Neural cell (in vitro differentiated cells): Measurements from ENCODE around the gene KRT3. TPM values are rescaled to one million over a fixed set of nuclear protein-coding genes. Genes with fewer than 3 reads are reported as not detected.

ENCODE experiments used
- H2AFZ ChIP-seq: fragments of 200-600, 300-800 bp; sonication (generic), shearing (Covaris generic); 2 replicates; pipeline ENCODE4 v1.6.0; 2014; ENCODE audit warnings: low read depth, mild to moderate bottlenecking, antibody characterized with exemption, low read length, moderate library complexity
- H3F3A ChIP-seq: fragments of 200-600 bp; shearing (Covaris generic); 2 replicates; pipeline ENCODE4 v1.6.1; 2016; ENCODE audit warnings: mild to moderate bottlenecking, moderate library complexity, mixed read lengths, antibody characterized with exemption, low read length; ENCODE audit not compliant: insufficient read depth, poor library complexity, severe bottlenecking
- H3K27ac ChIP-seq: fragments of 200-600, 300-800 bp; sonication (generic), shearing (Covaris generic); 2 replicates; pipeline ENCODE4 v1.5.1; 2014; ENCODE audit warnings: mild to moderate bottlenecking, low read length, moderate library complexity
- H3K27me3 ChIP-seq: fragments of 300-800, 200-600 bp; sonication (generic), shearing (Covaris generic); 2 replicates; pipeline ENCODE4 v1.6.0; 2014; ENCODE audit warnings: mild to moderate bottlenecking, low read depth, low read length, moderate library complexity; ENCODE audit not compliant: insufficient read depth
- H3K36me3 ChIP-seq: fragments of 300-800, 200-600 bp; sonication (generic), shearing (Covaris generic); 2 replicates; pipeline ENCODE4 v1.5.1; 2014; ENCODE audit warnings: mild to moderate bottlenecking, antibody characterized with exemption, low read length, moderate library complexity; ENCODE audit not compliant: insufficient read depth
- H3K4me2 ChIP-seq: fragments of 300-800, 200-600 bp; sonication (generic), shearing (Covaris generic); 2 replicates; pipeline ENCODE4 v1.6.0; 2014; ENCODE audit warnings: mild to moderate bottlenecking, low read length
- H3K4me3 ChIP-seq: fragments of 300-800, 200-600 bp; sonication (generic), shearing (Covaris generic); 2 replicates; pipeline ENCODE4 v1.5.1; 2014; ENCODE audit warnings: mild to moderate bottlenecking, low read length, moderate library complexity
- H3K79me2 ChIP-seq: fragments of 200-600 bp; shearing (Covaris generic); replicated peaks from 2 replicates; pipeline ENCODE4 v1.6.0; 2014; ENCODE audit warnings: mild to moderate bottlenecking, low read length, moderate library complexity; ENCODE audit not compliant: insufficient read depth
- H3K9ac ChIP-seq: fragments of 300-800, 200-600 bp; sonication (generic), shearing (Covaris generic); 2 replicates; pipeline ENCODE4 v1.6.1; 2016; ENCODE audit warnings: mild to moderate bottlenecking, low read length, mixed read lengths
- H3K9me2 ChIP-seq: fragments of 200-600 bp; shearing (Covaris generic); 2 replicates; pipeline ENCODE4 v1.6.1; 2016; ENCODE audit warnings: mild to moderate bottlenecking, low read length, mixed read lengths; ENCODE audit not compliant: insufficient read depth
- H3K9me3 ChIP-seq: fragments of 200-600, 300-800 bp; sonication (generic), shearing (Covaris generic); 2 replicates; pipeline ENCODE4 v1.6.1; 2016; ENCODE audit warnings: mild to moderate bottlenecking, mixed run types, low read length, moderate library complexity, mixed read lengths
- H4K20me1 ChIP-seq: fragments of 200-600 bp; shearing (Covaris generic); 2 replicates; pipeline ENCODE4 v1.6.1; 2016; ENCODE audit warnings: mild to moderate bottlenecking, mixed run types; ENCODE audit not compliant: insufficient read depth
- CTCF ChIP-seq: fragments of 450-650 bp; IDR thresholded peaks from 2 replicates; pipeline ENCODE4 v1.5.1; 2014; ENCODE audit warnings: antibody characterized with exemption, mild to moderate bottlenecking, moderate library complexity; ENCODE audit not compliant: poor library complexity, severe bottlenecking
- EP300 ChIP-seq: fragments of 450-650 bp; conservative IDR thresholded peaks from 2 replicates; pipeline ENCODE4 v1.6.1; 2014; ENCODE audit warnings: antibody characterized with exemption, mild to moderate bottlenecking, moderate library complexity; ENCODE audit not compliant: poor library complexity, severe bottlenecking
- EZH2 ChIP-seq: fragments of 200-600, 300-800 bp; shearing (Covaris generic), sonication (generic); IDR thresholded peaks from 2 replicates; pipeline ENCODE4 v1.6.1; 2014; ENCODE audit warnings: antibody characterized with exemption, low read length, borderline replicate concordance, mild to moderate bottlenecking; ENCODE audit not compliant: insufficient read depth, poor library complexity, severe bottlenecking
- MXI1 ChIP-seq: fragments of 450-650 bp; conservative IDR thresholded peaks from 2 replicates; pipeline ENCODE4 v1.6.1; 2014; ENCODE audit warnings: antibody characterized with exemption, mild to moderate bottlenecking; ENCODE audit not compliant: poor library complexity, severe bottlenecking
- RAD21 ChIP-seq: fragments of 450-650 bp; conservative IDR thresholded peaks from 2 replicates; pipeline ENCODE4 v1.6.1; 2014; ENCODE audit warnings: antibody characterized with exemption, mild to moderate bottlenecking, moderate library complexity
- REST ChIP-seq: IDR thresholded peaks from 2 replicates; pipeline ENCODE4 v1.6.1; 2012; ENCODE audit warnings: borderline replicate concordance
- SMC3 ChIP-seq: fragments of 450-650 bp; conservative IDR thresholded peaks from 2 replicates; pipeline ENCODE4 v1.6.1; 2014; ENCODE audit warnings: antibody characterized with exemption, mild to moderate bottlenecking, moderate library complexity; ENCODE audit not compliant: poor library complexity
- TAF1 ChIP-seq: IDR thresholded peaks from 2 replicates; pipeline ENCODE4 v1.6.1; 2012; ENCODE audit warnings: low read depth
- polyA plus RNA-seq: library from polyadenylated mRNA; depleted of rRNA; stranded (reverse); fragments of >200 nt; gene quantifications from 2 replicates; pipeline ENCODE4 v1.2.3, GENCODE V29; 2014

Gene KRT3
- polyA plus RNA-seq, 1 donor from 2014 or later = not detected

GRCh38 chr12:52745554-52745953 lies 50.4 kb downstream of the KRT3 start:
- H3F3A ChIP-seq = no peaks in the 10 kb centered on the region
- no peak overlapping the region for H3K27ac ChIP-seq
- H3K36me3 ChIP-seq = no peaks in the 10 kb centered on the region
- peaks cover 23% of the 10 kb centered on the region for H3K27me3 ChIP-seq
- no peaks in the 10 kb centered on the region for H3K9me2 ChIP-seq
- H2AFZ ChIP-seq = no peak overlapping the region
- no peaks in the 10 kb centered on the region for H3K9me3 ChIP-seq
- TF ChIP-seq RAD21 = no peak
- no peak for TF ChIP-seq EZH2
- no peak for TF ChIP-seq MXI1
- no peak for TF ChIP-seq SMC3
- TF ChIP-seq TAF1 = no peak
- TF ChIP-seq EP300 = no peak
- no peak for TF ChIP-seq REST
- no peaks in the 10 kb centered on the region for H4K20me1 ChIP-seq
- H3K4me2 ChIP-seq = no peak overlapping the region
- no peak overlapping the region for H3K4me3 ChIP-seq
- no peak overlapping the region for H3K9ac ChIP-seq
- H3K79me2 ChIP-seq = no peaks in the 10 kb centered on the region

- Histone ChIP-seq H3K27me3 (peaks cover 31% of the 10 kb centered on the region), H3F3A (no peaks in the 10 kb centered on the region), H2AFZ (no peak overlapping the region), H3K79me2 (no peaks in the 10 kb centered on the region), H3K9me2 (no peaks in the 10 kb centered on the region), H3K27ac (no peak overlapping the region), H3K4me2 (no peak overlapping the region), H3K9me3 (no peaks in the 10 kb centered on the region), H3K36me3 (no peaks in the 10 kb centered on the region), H3K4me3 (no peak overlapping the region), H4K20me1 (no peaks in the 10 kb centered on the region), H3K9ac (no peak overlapping the region)
- TF ChIP-seq REST (no peak), MXI1 (no peak), RAD21 (no peak), TAF1 (no peak), EP300 (no peak), SMC3 (no peak), CTCF (no peak), EZH2 (no peak)
Observed at GRCh38 chr12:52744493-52745156, 51.3 kb downstream of the KRT3 start.
